ENCODE data around the gene EXOSC6. TPM values are rescaled to one million over a fixed set of nuclear protein-coding genes. Genes with fewer than 3 reads are reported as not detected.

Gene EXOSC6
- total and polyA plus RNA-seq, 2 experiments from 2014 or later, result 13.7 to 27.8 TPM

GRCh38 chr16:70301121-70301520 lies 49.4 kb upstream of the EXOSC6 start:
- Histone ChIP-seq H3K27ac (ENCODE audit: low read depth) (no peak overlapping the region), H3K4me1 (ENCODE audit: insufficient read depth) (peaks cover 9% of the 10 kb centered on the region), H3F3A (replicated peaks; ENCODE audit: low read depth) (0 out of 2 replicates have a peak, but pooled peaks cover 7% of the 10 kb centered on the region), H3K4me2 (no peak overlapping the region), H3K4me3 (no peak overlapping the region), H3K36me3 (ENCODE audit: insufficient read depth) (no peaks in the 10 kb centered on the region), H2AFZ (no peak overlapping the region), H4K20me1 (replicated peaks; ENCODE audit: insufficient read depth) (peaks cover 30% of the 10 kb centered on the region), H3K9me2 (ENCODE audit: insufficient read depth) (no peaks in the 10 kb centered on the region), H3K79me2 (replicated peaks; ENCODE audit: insufficient read depth) (peaks cover 74% of the 10 kb centered on the region), H3K27me3 (ENCODE audit: insufficient read depth) (no peaks in the 10 kb centered on the region)
- no peak for DNase-seq (ENCODE audit: low spot score)
- H3K27me3 Mint-ChIP-seq (ENCODE audit: insufficient read depth, low read depth, poor library complexity), result peaks cover 5% of the 10 kb centered on the region
- no peak for ATAC-seq
- H3K4me3 Mint-ChIP-seq, result no peak overlapping the region; the same call in 2 of the 3 replicates
- peaks cover 14% of the 10 kb centered on the region for H3K4me1 Mint-ChIP-seq
- H3K36me3 Mint-ChIP-seq (ENCODE audit: low read depth), result peaks cover 17% of the 10 kb centered on the region
- no peak for TF ChIP-seq ZNF331 (CRISPR knock-in tag; IDR thresholded peaks at IDR 0.05; ENCODE audit: low read depth)
- TF ChIP-seq ETS1 (IDR thresholded peaks at IDR 0.05), result no peak
- no peak for TF ChIP-seq EZH2 (IDR thresholded peaks at IDR 0.05; ENCODE audit: low read depth, unreplicated experiment)
- no peak for TF ChIP-seq ZNF462 (CRISPR knock-in tag; IDR thresholded peaks at IDR 0.05)
- no peak for TF ChIP-seq EZH2phosphoT487 (IDR thresholded peaks at IDR 0.05; ENCODE audit: unreplicated experiment)
- TF ChIP-seq STAT1 (IDR thresholded peaks at IDR 0.05; ENCODE audit: unreplicated experiment), result no peak
- no peak overlapping the region for H3K27ac Mint-ChIP-seq
- H3K9me3 Mint-ChIP-seq, result no peaks in the 10 kb centered on the region
